NCI-H146 (cell line): ENCODE data around the gene TRIM44.
"Not testable (repeated sequence)": the region's sequence is repeated elsewhere in the genome, so short reads cannot be mapped to it uniquely, and the experiment has no call there.

Source experiments
- DNase-seq: peaks from one replicate; lab custom pipeline; 2025; lab: John Stamatoyannopoulos, UW

The TRIM44 gene

DNA sequence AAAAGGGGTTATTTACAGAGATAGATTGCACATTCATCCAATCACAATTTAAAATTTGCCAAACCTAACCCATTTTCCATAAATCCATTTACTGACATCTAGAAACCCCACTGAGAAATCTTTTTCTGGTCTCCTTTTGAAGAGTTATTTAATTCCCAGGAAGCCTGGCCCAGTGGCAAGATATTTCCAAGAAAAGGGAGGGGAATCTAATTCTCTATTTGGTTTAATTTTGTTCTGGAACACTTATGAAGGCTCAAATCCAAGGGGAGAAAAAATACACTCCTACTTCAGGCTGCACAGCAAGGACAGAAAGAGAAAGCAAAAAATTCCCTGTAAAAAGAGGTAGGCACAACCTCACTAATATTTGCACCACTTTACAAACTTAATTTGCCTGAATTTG, 193.1 kb downstream of the TRIM44 start:
- no peak for DNase-seq

DNA sequence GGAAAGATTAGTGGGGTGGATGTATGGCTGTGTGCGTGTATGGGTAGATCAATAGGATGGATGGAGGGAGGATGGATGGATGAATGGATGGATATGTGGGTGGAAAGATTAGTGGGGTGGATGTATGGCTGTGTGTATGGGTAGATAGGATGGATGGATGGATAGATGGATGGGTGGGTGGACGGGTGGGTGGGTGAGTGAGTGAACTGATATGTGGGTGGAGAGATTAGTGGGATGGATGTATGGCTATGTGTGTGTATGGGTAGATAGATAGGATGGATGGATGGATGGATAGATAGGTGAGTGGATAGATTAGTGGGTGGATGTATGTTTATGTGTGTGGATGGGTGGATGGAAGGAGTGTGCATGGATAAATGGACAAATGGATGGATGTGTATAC, 193.7 kb downstream of the TRIM44 start:
- DNase-seq: no peak

DNA sequence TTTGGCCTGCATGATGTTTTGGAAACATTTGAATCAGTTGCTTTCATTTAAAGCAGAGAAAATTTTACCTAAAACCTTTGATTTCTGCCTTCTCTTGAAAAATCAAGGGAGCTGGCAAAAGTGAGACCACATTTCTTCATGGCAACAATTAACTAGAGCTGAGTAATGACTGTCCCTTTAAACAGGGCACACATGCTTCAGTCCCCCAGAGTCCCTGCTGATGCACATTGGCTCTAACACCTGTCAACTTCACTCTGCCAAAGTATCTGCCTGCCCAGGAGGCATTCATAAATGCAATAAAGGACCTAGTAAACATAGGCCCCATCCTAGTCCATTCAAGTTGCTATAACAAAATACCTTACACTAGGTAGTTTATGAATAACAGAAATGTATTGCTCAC, 194.2 kb downstream of the TRIM44 start:
- DNase-seq: no peak

DNA sequence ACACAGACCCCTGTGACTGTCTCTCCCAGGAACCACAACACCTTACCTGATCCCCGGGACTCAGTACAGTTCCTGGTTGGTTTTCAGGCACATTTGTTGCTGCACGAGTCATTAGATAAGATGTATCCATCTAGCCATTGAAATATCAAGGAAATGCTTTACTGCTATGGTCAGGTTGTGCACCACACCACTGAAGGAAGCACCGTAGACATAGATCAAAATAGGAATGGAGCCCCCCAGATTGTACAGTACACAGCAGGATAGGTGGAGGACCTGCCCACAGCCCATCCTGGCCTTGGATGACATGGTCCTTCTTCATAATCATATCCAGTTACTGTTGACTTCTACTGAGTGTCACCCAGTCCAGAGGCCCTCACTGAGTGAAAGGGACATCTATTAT, 195.3 kb downstream of the TRIM44 start:
- DNase-seq: no peak

DNA sequence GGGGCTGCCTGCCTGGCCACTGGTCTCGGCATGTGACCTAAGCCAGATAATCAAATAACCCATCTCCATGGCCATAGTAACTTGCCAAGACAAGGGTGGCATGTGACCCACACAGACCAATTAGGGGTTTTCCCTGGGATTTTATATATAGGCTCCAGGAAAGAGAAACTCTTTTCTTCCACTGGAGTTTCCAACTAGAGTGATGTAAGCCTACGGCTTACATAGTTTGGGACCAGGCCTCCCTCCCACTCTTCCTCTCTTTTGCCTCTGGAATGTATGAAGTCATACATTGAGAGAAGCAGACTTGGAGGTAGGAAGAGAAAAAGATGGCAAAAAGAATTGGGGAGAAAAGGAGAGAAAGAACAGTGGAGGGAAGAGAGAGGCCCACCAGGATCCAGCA, 196.7 kb downstream of the TRIM44 start:
- no peak for DNase-seq

DNA sequence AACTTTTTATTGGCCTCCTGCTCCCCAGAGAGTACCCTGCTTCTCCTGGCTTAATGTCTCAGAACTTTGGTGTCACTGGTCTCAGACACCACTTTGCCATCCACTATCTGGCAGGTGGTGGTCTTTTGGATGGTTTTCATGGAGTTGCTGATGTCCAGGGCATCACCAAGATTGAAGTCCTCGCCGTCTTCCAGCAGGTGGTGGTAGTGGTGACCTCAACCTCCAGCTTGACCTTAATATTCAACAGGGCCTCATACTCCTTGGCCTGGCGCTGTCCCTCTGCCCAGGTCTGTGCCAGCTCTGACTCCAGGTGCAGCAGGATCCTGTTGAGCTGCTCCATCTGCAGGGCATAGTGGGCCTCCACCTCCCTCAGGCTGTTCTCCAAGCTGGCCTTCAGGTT, 197.6 kb downstream of the TRIM44 start:
- not testable (repeated sequence) for DNase-seq

DNA sequence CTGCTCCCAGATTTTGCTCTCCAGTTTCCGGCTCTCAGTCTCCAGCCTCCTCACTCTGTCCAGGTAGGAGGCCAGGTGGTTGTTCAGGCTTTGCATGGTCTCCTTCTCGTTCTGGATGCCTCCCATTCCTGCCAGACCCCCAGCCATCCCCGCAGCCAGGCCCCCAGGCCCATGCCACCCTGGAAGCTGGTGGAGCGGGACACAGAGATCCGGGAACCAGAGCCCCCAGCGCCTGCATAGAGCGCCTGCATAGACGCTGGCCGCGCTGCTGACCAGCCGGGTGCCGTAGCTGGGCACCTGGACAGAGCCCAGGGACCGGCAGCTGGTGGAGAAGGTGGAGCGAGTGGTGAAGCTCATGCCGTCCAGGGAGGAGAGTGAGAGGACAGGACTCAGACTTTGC, 198.6 kb downstream of the TRIM44 start:
- no peak for DNase-seq

DNA sequence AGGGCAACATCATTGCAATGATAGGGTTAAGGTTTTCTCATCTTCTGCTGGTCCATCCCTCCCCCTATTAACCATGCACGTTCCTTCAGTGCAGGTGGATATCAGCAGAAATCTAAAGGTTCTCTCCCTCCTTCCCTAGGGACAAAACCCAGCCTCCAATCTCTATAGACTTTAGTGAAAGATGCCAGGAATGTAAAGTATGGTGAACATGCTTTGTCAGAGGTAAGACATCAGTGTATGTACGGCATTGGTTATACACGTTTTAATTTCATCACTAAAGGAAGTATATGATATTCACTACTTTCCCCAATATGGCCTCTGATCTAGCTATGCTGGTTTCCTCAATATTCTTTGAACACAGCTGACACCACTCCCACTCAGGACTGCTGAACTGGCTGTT, 200.1 kb downstream of the TRIM44 start:
- no peak for DNase-seq

DNA sequence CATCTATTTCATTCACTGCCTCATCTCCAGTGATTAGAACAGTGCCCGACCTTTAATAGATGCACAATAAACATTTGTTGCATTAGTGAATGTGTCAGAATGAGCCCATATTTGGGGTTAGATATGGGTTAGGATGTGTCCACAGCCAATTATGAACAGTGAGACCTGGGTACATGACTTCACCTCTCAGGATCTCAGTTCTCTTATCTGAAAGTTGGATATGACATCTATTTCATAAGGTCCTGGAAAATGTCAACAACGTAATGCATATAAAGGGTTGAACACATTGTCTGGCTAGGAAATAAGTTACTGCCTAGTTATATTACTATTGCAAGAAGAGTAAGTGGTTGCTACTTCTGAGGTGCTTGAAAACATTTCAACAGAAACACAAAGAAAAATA, 201.6 kb downstream of the TRIM44 start:
- no peak for DNase-seq

DNA sequence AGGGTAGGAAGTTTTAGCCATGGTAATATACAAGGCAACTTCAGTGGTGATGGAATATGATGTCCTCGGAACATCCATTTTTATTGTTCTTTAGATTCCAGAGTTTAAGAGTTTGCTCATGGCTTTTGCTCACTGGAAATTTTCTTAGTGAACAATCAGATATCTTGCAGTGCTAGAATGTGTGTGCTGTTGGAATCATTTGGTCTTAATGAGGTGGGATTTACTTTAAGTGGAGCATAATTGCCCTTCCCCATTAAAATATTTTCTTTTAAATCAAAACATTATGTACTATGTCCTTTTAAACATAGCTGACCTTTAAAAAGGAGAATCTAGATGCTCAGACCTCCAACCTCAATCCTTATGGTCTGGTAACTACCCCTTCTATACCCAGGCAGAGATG, 204.0 kb downstream of the TRIM44 start:
- DNase-seq: no peak
